Measurements from ENCODE around the gene WDR27. TPM values are rescaled to one million over a fixed set of nuclear protein-coding genes. Genes with fewer than 3 reads are reported as not detected.

Gene WDR27
- total and polyA plus RNA-seq, 2 experiments from 2014 or later, result 27.7 to 29.7 TPM

DNA sequence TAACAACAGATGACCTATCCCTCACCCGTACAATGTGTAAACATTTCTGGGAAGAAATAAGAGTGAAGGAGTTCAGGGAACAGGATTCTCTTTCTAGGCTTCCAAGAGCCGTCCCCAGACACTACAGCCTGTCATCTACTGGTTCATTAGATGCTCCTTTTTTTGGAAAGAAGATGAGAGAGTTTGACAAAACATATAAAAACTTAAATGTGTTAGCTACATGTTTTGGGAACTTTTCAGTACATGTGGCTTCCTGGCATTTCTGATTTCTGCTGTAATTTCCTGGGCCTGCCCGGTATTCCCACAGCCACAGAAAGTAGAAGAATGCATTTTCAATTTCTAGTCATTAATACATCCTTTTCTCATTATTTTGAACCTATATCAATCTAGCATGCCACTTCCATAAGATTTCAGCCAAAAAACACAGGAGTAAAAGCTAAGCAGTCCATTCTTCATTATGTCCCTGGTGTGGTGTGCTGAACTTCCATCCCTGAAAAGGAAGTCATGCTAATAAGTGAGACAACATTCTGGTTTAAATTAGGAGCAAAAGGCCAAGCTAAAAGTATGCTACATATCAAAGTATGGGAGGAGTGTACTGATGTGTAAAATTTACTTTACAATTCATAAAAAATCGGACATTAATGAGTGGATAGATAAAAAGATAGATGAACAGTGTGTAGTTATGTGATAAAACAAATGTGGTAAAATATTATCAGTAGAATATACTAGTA, 198.2 kb downstream of the WDR27 start:
- H4K20me1 ChIP-seq (ENCODE audit: insufficient read depth, poor library complexity, severe bottlenecking), result no peaks in the 10 kb centered on the region
- H3K4me1 ChIP-seq (ENCODE audit: insufficient read depth), result no peaks in the 10 kb centered on the region
- H2AFZ ChIP-seq, result no peak overlapping the region
- no peaks in the 10 kb centered on the region for H3K36me3 ChIP-seq (replicated peaks; ENCODE audit: insufficient read depth, low read depth)
- H3K27ac ChIP-seq, result no peak overlapping the region
- no peak for DNase-seq (ENCODE audit: low spot score)
- no peaks in the 10 kb centered on the region for H3K79me2 ChIP-seq
- H3K4me3 ChIP-seq, result no peak overlapping the region
- no peaks in the 10 kb centered on the region for H3K9me3 ChIP-seq (ENCODE audit: low read depth)
- H3K9me2 ChIP-seq (replicated peaks; ENCODE audit: insufficient read depth), result no peaks in the 10 kb centered on the region
- TF ChIP-seq, protein P1, sequence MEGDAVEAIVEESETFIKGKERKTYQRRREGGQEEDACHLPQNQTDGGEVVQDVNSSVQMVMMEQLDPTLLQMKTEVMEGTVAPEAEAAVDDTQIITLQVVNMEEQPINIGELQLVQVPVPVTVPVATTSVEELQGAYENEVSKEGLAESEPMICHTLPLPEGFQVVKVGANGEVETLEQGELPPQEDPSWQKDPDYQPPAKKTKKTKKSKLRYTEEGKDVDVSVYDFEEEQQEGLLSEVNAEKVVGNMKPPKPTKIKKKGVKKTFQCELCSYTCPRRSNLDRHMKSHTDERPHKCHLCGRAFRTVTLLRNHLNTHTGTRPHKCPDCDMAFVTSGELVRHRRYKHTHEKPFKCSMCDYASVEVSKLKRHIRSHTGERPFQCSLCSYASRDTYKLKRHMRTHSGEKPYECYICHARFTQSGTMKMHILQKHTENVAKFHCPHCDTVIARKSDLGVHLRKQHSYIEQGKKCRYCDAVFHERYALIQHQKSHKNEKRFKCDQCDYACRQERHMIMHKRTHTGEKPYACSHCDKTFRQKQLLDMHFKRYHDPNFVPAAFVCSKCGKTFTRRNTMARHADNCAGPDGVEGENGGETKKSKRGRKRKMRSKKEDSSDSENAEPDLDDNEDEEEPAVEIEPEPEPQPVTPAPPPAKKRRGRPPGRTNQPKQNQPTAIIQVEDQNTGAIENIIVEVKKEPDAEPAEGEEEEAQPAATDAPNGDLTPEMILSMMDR (IDR thresholded peaks at IDR 0.05; ENCODE audit: poor library complexity), result no peak
- no peak for TF ChIP-seq EZH2phosphoT487 (IDR thresholded peaks at IDR 0.05; ENCODE audit: low read depth, severe bottlenecking, unreplicated experiment)
- TF ChIP-seq EZH2 (IDR thresholded peaks at IDR 0.05; ENCODE audit: borderline replicate concordance), result no peak
- H3K27me3 ChIP-seq, result no peaks in the 10 kb centered on the region
- no peak overlapping the region for H3K4me2 ChIP-seq
- 73% methylated on average over 4 of the region's 4 CpGs for WGBS (ENCODE audit: low lambda C conversion rate, missing lambda C conversion rate)

DNA sequence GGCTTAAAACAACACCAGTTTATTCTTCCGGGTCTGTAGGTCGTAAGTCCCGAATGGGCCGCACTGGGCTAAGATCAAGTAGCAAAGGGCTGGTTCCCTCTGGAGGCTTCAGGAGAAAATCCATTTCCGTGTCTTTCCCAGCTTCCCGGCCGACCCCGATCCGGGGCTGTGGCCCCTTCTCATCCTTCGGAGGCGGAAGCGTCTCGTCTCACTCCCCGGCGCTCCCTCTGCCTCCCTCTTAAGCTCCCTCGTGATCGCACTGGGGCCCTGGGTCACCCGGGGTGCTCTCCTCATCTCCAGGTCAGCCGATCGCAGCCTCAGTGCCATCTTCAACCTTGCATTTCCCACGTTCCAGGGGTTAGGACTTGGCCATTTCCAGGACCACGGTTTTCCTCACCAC, 199.4 kb downstream of the WDR27 start:
- no peak overlapping the region for H3K4me3 ChIP-seq
- H3K4me2 ChIP-seq, result no peak overlapping the region
- H2AFZ ChIP-seq, result no peak overlapping the region
- TF ChIP-seq, protein P1 (IDR thresholded peaks at IDR 0.05; ENCODE audit: poor library complexity), result no peak
- TF ChIP-seq EZH2phosphoT487 (IDR thresholded peaks at IDR 0.05; ENCODE audit: low read depth, severe bottlenecking, unreplicated experiment) (no peak), EZH2 (IDR thresholded peaks at IDR 0.05; ENCODE audit: borderline replicate concordance) (no peak)
- no peaks in the 10 kb centered on the region for H3K9me2 ChIP-seq (replicated peaks; ENCODE audit: insufficient read depth)
- no peaks in the 10 kb centered on the region for H3K79me2 ChIP-seq
- WGBS (ENCODE audit: low lambda C conversion rate, missing lambda C conversion rate), result 95% methylated on average over 22 of the region's 22 CpGs
- no peaks in the 10 kb centered on the region for H3K4me1 ChIP-seq (ENCODE audit: insufficient read depth)
- H4K20me1 ChIP-seq (ENCODE audit: insufficient read depth, poor library complexity, severe bottlenecking), result no peaks in the 10 kb centered on the region
- no peaks in the 10 kb centered on the region for H3K36me3 ChIP-seq (replicated peaks; ENCODE audit: insufficient read depth, low read depth)
- no peaks in the 10 kb centered on the region for H3K9me3 ChIP-seq (ENCODE audit: low read depth)
- no peak for DNase-seq (ENCODE audit: low spot score)
- H3K27ac ChIP-seq, result no peak overlapping the region
- H3K27me3 ChIP-seq, result no peaks in the 10 kb centered on the region

DNA sequence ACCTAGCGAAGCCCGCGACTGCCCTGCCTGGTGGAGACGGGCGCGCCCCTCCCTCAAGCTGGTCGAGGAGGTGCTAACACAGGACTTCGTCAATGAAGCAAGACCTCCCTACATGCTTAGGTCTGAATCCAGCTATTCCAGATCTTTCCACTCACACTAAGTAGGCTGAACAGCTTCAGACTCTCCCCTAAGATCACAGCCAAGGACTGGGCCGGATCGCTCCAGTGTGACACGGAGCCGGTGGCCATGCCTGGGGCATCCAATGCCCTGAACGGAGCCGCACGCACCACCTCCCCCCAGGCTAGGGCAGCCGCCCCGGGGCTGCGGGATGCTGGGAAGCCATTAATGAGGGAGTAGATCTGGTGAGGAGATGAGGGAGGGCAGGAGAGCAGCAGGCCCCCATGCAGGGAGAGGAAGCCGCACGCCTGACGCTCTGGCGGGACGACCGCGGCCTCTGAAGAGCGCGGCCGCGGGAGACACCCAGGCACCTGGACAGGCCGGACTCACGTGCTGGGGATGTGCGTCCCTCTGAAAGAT, 200.0 kb downstream of the WDR27 start:
- no peak for DNase-seq (ENCODE audit: low spot score)
- 97% methylated on average over 32 of the region's 32 CpGs for WGBS (ENCODE audit: low lambda C conversion rate, missing lambda C conversion rate)
- H3K4me3 ChIP-seq, result no peak overlapping the region

More for the DNA sequence above, 200.0 kb downstream of the WDR27 start:
- H2AFZ ChIP-seq, result no peak overlapping the region
- no peaks in the 10 kb centered on the region for H3K79me2 ChIP-seq
- TF ChIP-seq, protein P1 (IDR thresholded peaks at IDR 0.05; ENCODE audit: poor library complexity), result no peak
- TF ChIP-seq EZH2phosphoT487 (IDR thresholded peaks at IDR 0.05; ENCODE audit: low read depth, severe bottlenecking, unreplicated experiment) (no peak), EZH2 (IDR thresholded peaks at IDR 0.05; ENCODE audit: borderline replicate concordance) (no peak)
- H3K27ac ChIP-seq, result no peak overlapping the region
- no peaks in the 10 kb centered on the region for H3K4me1 ChIP-seq (ENCODE audit: insufficient read depth)
- H3K27me3 ChIP-seq, result no peaks in the 10 kb centered on the region
- no peaks in the 10 kb centered on the region for H3K9me3 ChIP-seq (ENCODE audit: low read depth)
- H4K20me1 ChIP-seq (ENCODE audit: insufficient read depth, poor library complexity, severe bottlenecking), result no peaks in the 10 kb centered on the region
- no peaks in the 10 kb centered on the region for H3K36me3 ChIP-seq (replicated peaks; ENCODE audit: insufficient read depth, low read depth)
- H3K9me2 ChIP-seq (replicated peaks; ENCODE audit: insufficient read depth), result no peaks in the 10 kb centered on the region
- H3K4me2 ChIP-seq, result no peak overlapping the region
